Mesendoderm (in vitro differentiated cells): Measurements from ENCODE around the gene AFAP1L2.
A peak's percentile ranks its signal among the peaks of the same experiment; 100 is the strongest.

Source experiments
- DNase-seq: peaks from one replicate; pipeline ENCODE4 v3.0.0; 2013
- H2AK5ac ChIP-seq: 2 replicates; pipeline ENCODE4 v1.6.1; 2013; ENCODE audit warnings: low read length, inconsistent platforms
- H2BK120ac ChIP-seq: 2 replicates; pipeline ENCODE4 v1.6.1; 2013; ENCODE audit warnings: low read depth, mild to moderate bottlenecking, low read length, moderate library complexity, mixed read lengths
- H2BK15ac ChIP-seq: replicated peaks from 2 replicates; pipeline ENCODE4 v1.6.1; 2013; ENCODE audit warnings: low read depth, mild to moderate bottlenecking, moderate library complexity
- H2BK5ac ChIP-seq: 2 replicates; pipeline ENCODE4 v1.6.1; 2013; ENCODE audit warnings: low read length, inconsistent platforms
- H3K18ac ChIP-seq: 2 replicates; pipeline ENCODE4 v1.6.1; 2013; ENCODE audit warnings: mild to moderate bottlenecking, low read length, mixed read lengths
- H3K23ac ChIP-seq: one replicate; pipeline ENCODE4 v1.6.1; 2013; ENCODE audit warnings: low read length
- H3K27ac ChIP-seq: 2 replicates; pipeline ENCODE4 v1.5.1; 2013; ENCODE audit warnings: low read depth, mild to moderate bottlenecking, inconsistent platforms, low read length, moderate library complexity
- H3K27me3 ChIP-seq: 2 replicates; pipeline ENCODE4 v1.6.1; 2013; ENCODE audit warnings: low read length, control low read depth, mild to moderate bottlenecking, inconsistent platforms; ENCODE audit not compliant: insufficient read depth, poor library complexity
- H3K36me3 ChIP-seq: 2 replicates; pipeline ENCODE4 v1.6.1; 2013; ENCODE audit warnings: low read length, inconsistent platforms; ENCODE audit not compliant: control insufficient read depth, insufficient read depth
- H3K4ac ChIP-seq: one replicate; pipeline ENCODE4 v1.6.1; 2013; ENCODE audit warnings: low read depth, mild to moderate bottlenecking, low read length, moderate library complexity
- H3K4me1 ChIP-seq: 2 replicates; pipeline ENCODE4 v1.6.1; 2013; ENCODE audit warnings: low read depth, low read length, inconsistent platforms; ENCODE audit not compliant: control insufficient read depth
- H3K4me2 ChIP-seq: 2 replicates; pipeline ENCODE4 v1.6.1; 2013; ENCODE audit warnings: low read length
- H3K4me3 ChIP-seq: 2 replicates; pipeline ENCODE4 v1.5.1; 2013; ENCODE audit warnings: mild to moderate bottlenecking, low read length
- H3K56ac ChIP-seq: one replicate; pipeline ENCODE4 v1.6.1; 2013; ENCODE audit warnings: low read length
- H3K79me1 ChIP-seq: 2 replicates; pipeline ENCODE4 v1.6.1; 2013; ENCODE audit warnings: low read length, inconsistent platforms
- H3K79me2 ChIP-seq: 2 replicates; pipeline ENCODE4 v1.6.1; 2013; ENCODE audit warnings: mild to moderate bottlenecking, low read length; ENCODE audit not compliant: control insufficient read depth, insufficient read depth
- H3K9ac ChIP-seq: 2 replicates; pipeline ENCODE4 v1.6.1; 2013; ENCODE audit warnings: low read length, inconsistent platforms
- H4K5ac ChIP-seq: one replicate; pipeline ENCODE4 v1.6.1; 2013; ENCODE audit warnings: low read length
- H4K8ac ChIP-seq: one replicate; pipeline ENCODE4 v1.6.1; 2013; ENCODE audit warnings: low read depth, mild to moderate bottlenecking, control low read depth, low read length, moderate library complexity
- WGBS: extraction: QIAGEN DNeasy Blood & Tissue Kit; methylation state at CpG from one replicate; pipeline ENCODE4 v1.1.7; 2013; ENCODE audit warnings: low lambda C conversion rate, missing lambda C conversion rate; ENCODE audit not compliant: insufficient coverage; ENCODE audit errors: extremely low coverage; 5-methylcytosine and 5-hydroxymethylcytosine counted together

AFAP1L2 gene

DNA sequence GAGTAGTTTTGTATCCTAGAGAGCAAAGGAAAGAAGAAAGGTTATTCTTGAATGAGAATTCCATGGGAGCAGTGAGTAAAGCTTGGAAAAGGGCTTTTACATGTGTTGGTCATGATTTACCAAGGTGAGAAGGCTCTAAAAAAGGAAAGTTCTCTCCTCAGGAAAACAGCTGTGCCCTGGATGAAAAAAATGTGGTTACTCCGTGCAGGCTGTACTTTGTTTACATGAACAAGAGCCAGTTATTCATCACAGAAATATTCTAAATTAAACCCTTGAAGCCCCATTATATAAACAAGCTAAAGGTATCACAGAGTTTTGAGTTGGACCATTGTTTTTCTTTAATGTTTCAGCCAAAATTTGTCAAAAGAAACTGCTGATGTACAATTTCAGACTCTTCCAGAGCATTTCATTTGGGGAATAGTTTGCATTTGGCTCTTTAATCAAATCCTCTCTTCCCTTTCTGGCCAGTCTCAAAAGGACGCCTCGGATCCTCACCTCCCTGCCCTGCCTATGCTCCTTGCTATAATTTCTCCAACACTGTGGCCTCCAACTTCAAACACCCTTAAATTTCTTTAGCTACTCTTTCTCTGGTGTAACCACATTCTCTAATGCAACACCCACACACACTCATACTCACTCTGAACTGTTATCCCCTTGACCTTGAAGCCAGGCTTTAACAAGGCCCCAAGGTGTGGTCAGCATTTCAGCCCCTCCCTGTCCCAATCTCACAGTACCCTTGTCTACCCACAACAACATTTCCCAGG is 47.4 kb downstream of the AFAP1L2 start:
- no peak overlapping the region for H3K9ac ChIP-seq
- H2BK120ac ChIP-seq, result no peak overlapping the region
- no peak overlapping the region for H3K4me2 ChIP-seq
- no peaks in the 10 kb centered on the region for H3K36me3 ChIP-seq
- no peak overlapping the region for H4K5ac ChIP-seq
- H3K79me1 ChIP-seq, result no peaks in the 10 kb centered on the region
- H4K8ac ChIP-seq, result no peak overlapping the region
- DNase-seq, result no peak
- no peak overlapping the region for H2BK15ac ChIP-seq
- no peak overlapping the region for H3K23ac ChIP-seq
- H2BK5ac ChIP-seq, result no peak overlapping the region
- H3K4me1 ChIP-seq, result peaks cover 5% of the 10 kb centered on the region
- H3K56ac ChIP-seq, result no peak overlapping the region
- no peaks in the 10 kb centered on the region for H3K79me2 ChIP-seq
- no peak overlapping the region for H3K18ac ChIP-seq
- H2AK5ac ChIP-seq, result no peak overlapping the region
- H3K27ac ChIP-seq, result no peak overlapping the region
- H3K27me3 ChIP-seq, result no peaks in the 10 kb centered on the region
- H3K4ac ChIP-seq, result no peak overlapping the region
- WGBS, result no CpG with 5 or more reads among the region's 3 CpGs
- no peak overlapping the region for H3K4me3 ChIP-seq

DNA sequence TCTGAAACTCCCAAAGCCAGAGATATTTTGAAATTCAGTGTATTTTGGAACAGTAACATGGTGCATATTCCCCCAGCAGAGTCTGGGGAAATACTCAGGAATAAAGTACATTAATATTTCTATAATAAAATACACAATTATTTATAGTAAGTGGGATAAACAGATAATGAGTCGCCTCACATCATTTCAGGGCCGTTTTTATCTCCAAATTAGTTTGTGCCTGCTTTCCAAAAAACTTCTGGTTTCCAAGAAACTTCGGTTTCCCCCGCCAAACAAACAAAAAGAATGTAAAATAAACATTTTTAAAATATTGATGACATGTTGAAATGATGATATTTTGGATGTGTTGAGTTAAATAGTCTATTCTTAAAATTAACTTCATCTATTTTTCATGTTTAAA is 48.2 kb downstream of the AFAP1L2 start:
- Histone ChIP-seq H3K18ac (no peak overlapping the region), H2BK120ac (no peak overlapping the region), H2BK5ac (no peak overlapping the region), H3K36me3 (no peaks in the 10 kb centered on the region), H3K23ac (no peak overlapping the region), H3K56ac (no peak overlapping the region), H4K5ac (no peak overlapping the region), H3K4me2 (no peak overlapping the region), H3K9ac (no peak overlapping the region), H2AK5ac (no peak overlapping the region), H3K27ac (no peak overlapping the region), H4K8ac (no peak overlapping the region), H3K4ac (no peak overlapping the region), H3K79me2 (no peaks in the 10 kb centered on the region), H3K27me3 (no peaks in the 10 kb centered on the region), H3K4me3 (no peak overlapping the region), H3K79me1 (no peaks in the 10 kb centered on the region), H2BK15ac (no peak overlapping the region), H3K4me1 (peaks cover 5% of the 10 kb centered on the region)
- WGBS, result no CpG with 5 or more reads among the region's 4 CpGs
- DNase-seq, result no peak

DNA sequence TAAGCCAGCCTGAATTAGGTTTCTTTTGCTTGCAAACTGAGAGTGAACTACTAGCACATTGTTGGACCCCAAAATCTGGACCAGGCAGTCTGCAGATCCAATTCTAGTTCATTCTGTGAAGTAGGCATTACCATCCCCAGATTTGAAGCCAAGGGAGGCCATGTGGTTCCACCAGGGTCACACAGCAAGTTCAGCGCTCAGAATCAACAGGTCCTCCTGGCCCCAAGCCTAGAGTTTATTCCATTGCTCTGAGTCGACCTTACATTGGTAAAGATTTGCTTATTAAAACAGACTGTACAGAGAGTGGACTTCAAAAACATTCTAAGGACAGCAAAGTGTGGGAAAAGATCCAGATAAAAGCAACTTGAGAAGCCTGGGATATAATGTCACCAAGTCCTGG is 50.9 kb downstream of the AFAP1L2 start:
- H3K79me2 ChIP-seq, result no peaks in the 10 kb centered on the region
- no peak overlapping the region for H2BK120ac ChIP-seq
- peaks cover 2% of the 10 kb centered on the region for H3K4me1 ChIP-seq
- no peak overlapping the region for H2BK15ac ChIP-seq
- no peak overlapping the region for H3K56ac ChIP-seq
- no peak overlapping the region for H3K9ac ChIP-seq
- no peak overlapping the region for H3K4me3 ChIP-seq
- no peak overlapping the region for H3K23ac ChIP-seq
- H3K27ac ChIP-seq, result no peak overlapping the region
- H4K8ac ChIP-seq, result no peak overlapping the region
- H2AK5ac ChIP-seq, result no peak overlapping the region
- H3K4me2 ChIP-seq, result no peak overlapping the region
- no peak overlapping the region for H2BK5ac ChIP-seq
- no peak overlapping the region for H3K4ac ChIP-seq
- H3K27me3 ChIP-seq, result no peaks in the 10 kb centered on the region
- H4K5ac ChIP-seq, result no peak overlapping the region
- DNase-seq, result no peak
- no peaks in the 10 kb centered on the region for H3K36me3 ChIP-seq
- no peak overlapping the region for H3K18ac ChIP-seq
- no CpG with 5 or more reads among the region's 2 CpGs for WGBS
- no peaks in the 10 kb centered on the region for H3K79me1 ChIP-seq

DNA sequence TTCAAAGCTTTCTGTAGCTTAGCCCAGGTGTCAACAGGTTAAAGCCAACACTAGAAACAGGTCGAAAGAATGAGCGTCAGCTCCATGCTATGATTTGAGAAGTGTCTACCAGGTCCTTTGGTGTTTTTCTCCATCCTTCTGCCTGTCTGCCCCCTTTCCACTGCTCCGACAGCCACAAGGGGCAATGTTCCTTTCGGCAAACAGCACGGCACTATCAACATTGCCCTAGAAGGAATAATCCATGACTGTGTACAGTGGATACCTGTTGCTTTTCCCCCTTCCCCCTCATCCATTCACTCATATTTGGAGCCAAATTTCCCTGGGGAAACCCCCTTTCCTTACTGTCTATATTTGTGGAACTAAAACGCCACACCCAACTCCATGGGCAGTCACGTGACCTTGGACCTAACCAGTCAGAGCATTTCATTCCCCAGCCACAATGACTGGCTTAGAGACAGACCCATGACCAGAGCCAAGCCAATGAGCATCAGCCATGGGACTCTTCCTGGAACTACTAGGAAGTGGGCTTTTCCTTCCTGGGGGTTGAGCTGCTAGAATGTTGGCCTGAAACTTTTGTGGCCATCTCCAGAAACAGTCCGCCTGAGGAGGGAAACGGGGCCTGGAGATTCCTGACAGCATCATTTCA is 51.5 kb downstream of the AFAP1L2 start:
- Histone ChIP-seq H3K4me2 (no peak overlapping the region), H2BK5ac (no peak overlapping the region), H4K5ac (no peak overlapping the region), H3K36me3 (no peaks in the 10 kb centered on the region), H3K79me1 (no peaks in the 10 kb centered on the region), H3K4ac (no peak overlapping the region), H3K79me2 (no peaks in the 10 kb centered on the region), H3K56ac (no peak overlapping the region), H3K4me1 (peaks cover 2% of the 10 kb centered on the region), H3K27ac (no peak overlapping the region), H2AK5ac (no peak overlapping the region), H3K23ac (peak overlapping the region; percentile 6), H3K9ac (no peak overlapping the region), H4K8ac (no peak overlapping the region), H3K18ac (no peak overlapping the region), H3K4me3 (no peak overlapping the region), H2BK120ac (no peak overlapping the region), H3K27me3 (no peaks in the 10 kb centered on the region), H2BK15ac (no peak overlapping the region)
- DNase-seq, result no peak
- no CpG with 5 or more reads among the region's 9 CpGs for WGBS

DNA sequence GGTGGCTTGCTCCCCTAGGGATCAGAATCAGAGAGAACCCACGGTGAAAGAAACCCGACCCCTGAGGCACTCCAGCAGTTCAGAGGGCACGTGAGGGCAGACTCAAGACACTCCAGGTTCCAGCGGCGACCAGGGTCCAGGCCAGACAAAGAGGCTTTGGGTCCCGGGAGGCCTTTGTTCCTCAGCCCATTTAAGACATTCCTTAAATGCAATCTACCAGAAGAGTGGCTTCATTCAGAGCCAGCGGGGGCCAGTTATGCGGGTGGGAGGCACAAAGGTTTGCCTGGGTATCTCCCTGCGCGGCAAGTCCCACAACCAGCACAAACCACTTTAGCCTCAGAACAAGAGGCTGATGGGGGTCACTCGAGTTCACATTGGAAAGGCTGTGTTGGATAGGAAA is 53.6 kb downstream of the AFAP1L2 start:
- Histone ChIP-seq H3K18ac (no peak overlapping the region), H3K4me3 (no peak overlapping the region), H3K56ac (no peak overlapping the region), H3K4me1 (peaks cover 4% of the 10 kb centered on the region), H3K23ac (no peak overlapping the region), H3K36me3 (no peaks in the 10 kb centered on the region), H2BK120ac (no peak overlapping the region), H3K27ac (no peak overlapping the region), H3K79me2 (no peaks in the 10 kb centered on the region), H3K4ac (no peak overlapping the region), H3K9ac (no peak overlapping the region), H2BK5ac (no peak overlapping the region), H3K4me2 (no peak overlapping the region), H3K79me1 (no peaks in the 10 kb centered on the region), H2BK15ac (no peak overlapping the region), H4K8ac (no peak overlapping the region), H4K5ac (no peak overlapping the region), H3K27me3 (no peaks in the 10 kb centered on the region), H2AK5ac (no peak overlapping the region)
- WGBS, result no CpG with 5 or more reads among the region's 11 CpGs
- no peak for DNase-seq
